Stomach (tissue), 4 donors: ENCODE measurements around the gene DDX46.

ENCODE experiments used
- POLR2AphosphoS5 ChIP-seq, 3 donors: sonication (generic); formaldehyde crosslinking; IDR thresholded peaks; one replicate each; pipeline ENCODE4 v1.6.1; 2016; ENCODE audit warnings: antibody characterized with exemption in 3 of 3
- TF ChIP-seq, protein P1 (sequence below), 7 experiments: fragments of 450-650 bp in 4 of 7; fragments of 200-600 bp in 3 of 7; sonication (generic) in 3 of 7; IDR thresholded peaks; one replicate each; pipeline ENCODE4 v1.5.1; 2016 to 2019; ENCODE audit warnings: antibody characterized with exemption in 7 of 7, control low read depth in 2 of 7, mild to moderate bottlenecking in 1 of 7

DNA sequence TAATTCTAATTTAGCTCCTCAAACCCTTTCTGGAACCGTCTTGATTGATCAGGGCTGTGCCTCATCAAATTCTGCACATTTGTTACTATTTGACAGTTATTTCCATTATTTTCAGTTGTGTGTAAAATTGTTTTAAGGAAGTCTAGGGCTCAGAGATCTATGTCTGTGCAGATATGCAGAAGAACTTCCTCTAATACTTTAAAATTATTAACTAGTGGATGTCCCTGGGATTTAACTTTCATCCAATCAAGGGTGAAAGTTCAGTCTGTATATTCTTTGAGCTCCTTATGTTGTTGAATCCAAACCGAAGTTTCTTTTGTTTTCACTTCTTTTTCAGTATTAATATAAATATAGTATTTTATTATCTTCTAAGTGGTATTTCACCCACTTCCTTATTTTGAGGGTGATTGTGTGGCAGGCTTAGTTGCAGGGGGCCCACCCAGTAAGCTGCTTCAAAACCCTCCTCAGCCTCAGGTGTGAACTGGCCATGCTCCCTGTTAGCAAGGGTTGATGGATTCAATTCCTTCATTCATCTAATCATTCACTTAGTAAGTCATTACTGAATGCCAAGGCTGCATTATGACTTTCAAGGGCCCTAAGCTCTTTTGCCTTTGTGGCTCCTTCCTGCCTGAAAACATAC, 22.3 kb upstream of the DDX46 start:
- TF ChIP-seq, protein P1, sequence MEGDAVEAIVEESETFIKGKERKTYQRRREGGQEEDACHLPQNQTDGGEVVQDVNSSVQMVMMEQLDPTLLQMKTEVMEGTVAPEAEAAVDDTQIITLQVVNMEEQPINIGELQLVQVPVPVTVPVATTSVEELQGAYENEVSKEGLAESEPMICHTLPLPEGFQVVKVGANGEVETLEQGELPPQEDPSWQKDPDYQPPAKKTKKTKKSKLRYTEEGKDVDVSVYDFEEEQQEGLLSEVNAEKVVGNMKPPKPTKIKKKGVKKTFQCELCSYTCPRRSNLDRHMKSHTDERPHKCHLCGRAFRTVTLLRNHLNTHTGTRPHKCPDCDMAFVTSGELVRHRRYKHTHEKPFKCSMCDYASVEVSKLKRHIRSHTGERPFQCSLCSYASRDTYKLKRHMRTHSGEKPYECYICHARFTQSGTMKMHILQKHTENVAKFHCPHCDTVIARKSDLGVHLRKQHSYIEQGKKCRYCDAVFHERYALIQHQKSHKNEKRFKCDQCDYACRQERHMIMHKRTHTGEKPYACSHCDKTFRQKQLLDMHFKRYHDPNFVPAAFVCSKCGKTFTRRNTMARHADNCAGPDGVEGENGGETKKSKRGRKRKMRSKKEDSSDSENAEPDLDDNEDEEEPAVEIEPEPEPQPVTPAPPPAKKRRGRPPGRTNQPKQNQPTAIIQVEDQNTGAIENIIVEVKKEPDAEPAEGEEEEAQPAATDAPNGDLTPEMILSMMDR (IDR thresholded peaks at IDR 0.05): no peak
- no peak for TF ChIP-seq POLR2AphosphoS5 (IDR thresholded peaks at IDR 0.05)
